NCI-H2171 (cell line): ENCODE results near the gene HABP4.
"Not testable (repeated sequence)": the region's sequence is repeated elsewhere in the genome, so short reads cannot be mapped to it uniquely, and the experiment has no call there.

Experiments
- DNase-seq: peaks from one replicate; lab custom pipeline; 2025; lab: John Stamatoyannopoulos, UW

The HABP4 gene

DNA sequence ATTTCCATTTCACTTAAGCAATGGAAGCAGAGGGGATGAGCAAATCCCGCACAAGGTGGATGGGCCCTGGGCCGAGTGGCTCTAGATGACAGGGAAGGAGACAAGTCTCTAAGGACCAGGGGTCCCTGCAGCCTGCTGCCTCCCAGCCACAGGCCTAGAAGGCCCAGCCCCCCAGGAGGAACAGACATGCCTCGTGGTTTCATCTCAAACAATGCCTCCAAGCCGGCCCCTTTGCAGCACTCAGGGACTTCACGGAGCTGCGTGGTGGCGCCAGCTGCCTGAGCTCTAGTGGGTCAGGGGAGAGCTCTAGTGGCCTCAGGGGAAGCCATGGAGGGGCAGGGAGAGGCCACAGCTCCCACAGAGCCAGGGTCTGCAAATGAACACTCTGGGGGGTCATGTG lies 48.8 kb downstream of the HABP4 start:
- no peak for DNase-seq

- DNase-seq: no peak
Measured at GRCh38 chr9:96499257-96499656, 49.3 kb downstream of the HABP4 start.

- DNase-seq: no peak
Measured at GRCh38 chr9:96500696-96501632, 51.0 kb downstream of the HABP4 start.

- DNase-seq: no peak
Measured at GRCh38 chr9:96501633-96502538, 51.9 kb downstream of the HABP4 start.

- no peak for DNase-seq
Measured at GRCh38 chr9:96502539-96503373, 52.8 kb downstream of the HABP4 start.

DNA sequence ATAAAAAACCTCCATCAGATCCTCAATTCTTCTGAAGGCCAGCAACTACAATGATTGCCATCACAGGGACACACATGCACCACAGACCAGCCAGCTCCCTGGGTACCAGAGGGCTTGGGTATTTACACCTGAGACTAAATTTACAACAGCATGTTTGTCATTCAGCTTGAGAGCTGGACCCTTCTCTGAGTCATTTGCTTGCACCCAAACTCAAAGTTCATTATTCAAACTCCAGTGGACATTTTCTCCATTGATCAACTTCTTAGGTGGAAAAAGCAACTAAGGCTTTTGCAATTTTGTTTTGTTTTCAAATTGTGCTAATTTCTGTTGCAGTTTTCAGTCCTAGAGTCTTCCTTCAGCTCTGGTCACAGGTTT lies 53.4 kb downstream of the HABP4 start:
- DNase-seq: not testable (repeated sequence)

- no peak for DNase-seq
Measured at GRCh38 chr9:96503918-96504317, 53.9 kb downstream of the HABP4 start.

DNA sequence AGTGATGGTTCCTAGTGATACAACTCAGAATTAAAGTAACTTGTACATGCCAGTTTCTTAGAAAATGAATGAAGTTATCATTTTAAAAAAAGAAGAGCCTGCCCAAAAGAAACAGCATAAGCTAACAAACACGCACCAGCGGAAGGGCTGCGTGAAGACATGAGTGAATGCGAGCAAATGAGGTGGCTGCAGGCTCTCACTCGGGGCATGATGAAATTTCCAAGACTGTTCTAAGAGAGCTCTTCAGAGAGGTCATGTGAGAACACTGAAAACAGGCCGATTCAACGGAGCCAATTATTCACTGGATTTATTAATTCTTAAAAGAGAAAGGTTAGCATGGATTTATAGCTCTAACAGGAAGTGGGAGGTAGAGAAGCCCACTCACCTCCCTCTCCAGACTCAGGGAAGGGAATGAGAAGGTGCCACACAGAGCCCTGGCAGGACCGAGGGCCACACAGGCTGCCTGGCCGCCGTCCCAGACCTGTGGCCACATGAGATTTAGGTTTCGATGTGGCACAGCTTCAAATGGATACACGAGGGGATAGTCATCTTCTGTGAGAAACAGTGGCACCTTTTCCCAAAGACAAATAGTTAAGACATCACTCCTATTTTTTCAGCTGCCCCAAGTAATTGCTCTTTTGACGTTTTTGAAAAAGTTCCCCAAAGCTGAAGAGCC lies 55.5 kb downstream of the HABP4 start:
- DNase-seq: no peak

DNA sequence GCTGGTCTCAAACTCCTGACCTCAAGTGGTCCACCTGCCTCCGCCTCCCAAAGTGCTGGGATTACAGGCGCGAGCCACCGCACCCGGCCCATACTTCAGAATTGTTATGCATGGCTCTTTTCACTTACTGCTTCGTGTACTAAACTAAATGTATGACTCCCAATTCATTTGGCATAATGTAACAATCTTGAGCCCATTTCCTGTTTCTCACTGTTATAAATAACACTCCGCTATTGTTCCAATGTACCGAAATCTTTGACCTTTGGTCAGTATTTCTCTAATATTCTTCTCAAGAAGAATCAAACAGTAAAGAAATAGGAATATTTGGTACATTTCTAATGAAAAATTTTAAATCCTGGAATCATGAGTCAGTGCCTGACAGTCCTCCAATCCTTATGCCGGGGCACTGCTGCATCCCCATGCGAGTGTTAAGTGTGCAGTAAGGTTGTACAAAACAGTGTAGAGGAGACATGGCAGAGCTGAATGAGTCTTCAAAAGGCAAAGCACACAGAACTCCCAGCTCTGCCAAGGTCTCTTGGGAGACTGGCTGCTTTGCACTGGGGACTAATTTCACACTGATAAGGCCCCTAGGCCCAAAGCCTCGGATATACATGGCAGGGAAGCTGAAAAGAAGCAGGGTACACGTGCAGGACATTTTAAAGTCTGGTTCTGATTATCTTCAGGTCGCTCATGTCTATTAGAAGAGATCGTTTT lies 58.4 kb downstream of the HABP4 start:
- no peak for DNase-seq

DNA sequence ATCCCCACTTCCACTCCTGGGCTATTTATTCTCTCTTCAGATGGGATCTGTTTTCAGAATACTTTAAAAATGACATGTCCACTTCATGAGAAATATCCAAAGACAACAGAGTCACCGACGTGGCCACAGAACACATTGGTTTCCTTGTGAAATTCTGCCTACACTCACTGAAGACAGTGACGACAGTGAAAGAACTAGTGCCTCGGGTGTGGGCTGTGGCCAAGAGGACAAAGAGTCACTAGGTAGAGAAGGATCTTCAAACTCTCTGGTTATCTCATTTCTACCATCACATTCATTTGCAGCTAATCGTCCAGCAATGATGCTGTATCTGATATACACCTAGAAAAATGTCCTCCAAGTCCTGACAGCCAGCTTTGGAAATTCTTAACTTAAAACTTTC lies 59.1 kb downstream of the HABP4 start:
- DNase-seq: no peak

GRCh38 chr9:96509848-96510247 lies 59.9 kb downstream of the HABP4 start:
- DNase-seq: no peak

GRCh38 chr9:96510258-96510657 lies 60.3 kb downstream of the HABP4 start:
- no peak for DNase-seq

DNA sequence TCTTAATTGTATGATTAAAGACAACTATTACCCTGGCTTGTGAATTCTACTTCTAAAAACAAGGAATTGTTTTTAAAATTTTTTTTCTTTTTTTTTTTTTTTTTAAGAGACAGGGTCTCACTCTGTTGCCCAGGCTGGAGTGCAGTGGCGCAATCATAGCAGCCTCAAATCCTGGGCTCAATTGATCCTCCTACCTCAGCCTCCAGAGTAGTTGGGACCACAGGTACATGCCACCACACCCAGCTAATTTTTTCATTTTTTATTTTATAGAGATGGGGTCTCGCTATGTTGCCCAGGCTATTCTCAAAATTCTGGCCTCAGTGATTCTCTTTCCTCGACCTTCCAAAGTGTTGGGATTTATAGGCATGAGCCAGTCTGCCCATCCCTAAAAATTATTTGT lies 62.3 kb downstream of the HABP4 start:
- no peak for DNase-seq

- DNase-seq: no peak
Measured at GRCh38 chr9:96513622-96514021, 63.7 kb downstream of the HABP4 start.

GRCh38 chr9:96514108-96514799 lies 64.3 kb downstream of the HABP4 start:
- DNase-seq: no peak

DNA sequence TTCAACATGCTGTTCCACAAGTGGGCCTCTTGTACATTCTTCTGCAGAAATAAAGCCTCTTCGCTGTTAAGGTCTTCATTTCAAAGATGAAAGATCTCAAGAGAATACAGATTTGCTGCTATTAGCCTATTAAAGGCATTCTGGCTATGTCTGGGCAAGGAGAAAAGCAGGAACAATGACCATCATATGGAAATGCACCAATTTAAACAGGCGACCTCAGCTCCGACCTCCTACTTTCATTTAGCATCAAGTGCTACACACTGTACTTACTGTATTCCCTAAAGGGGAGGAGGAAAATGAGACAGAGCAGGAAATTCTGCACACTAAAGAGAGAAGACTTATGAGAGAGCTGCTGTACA lies 64.8 kb downstream of the HABP4 start:
- no peak for DNase-seq

GRCh38 chr9:96515621-96516470 lies 65.9 kb downstream of the HABP4 start:
- no peak for DNase-seq

GRCh38 chr9:96519095-96519494 lies 69.1 kb downstream of the HABP4 start:
- no peak for DNase-seq

DNA sequence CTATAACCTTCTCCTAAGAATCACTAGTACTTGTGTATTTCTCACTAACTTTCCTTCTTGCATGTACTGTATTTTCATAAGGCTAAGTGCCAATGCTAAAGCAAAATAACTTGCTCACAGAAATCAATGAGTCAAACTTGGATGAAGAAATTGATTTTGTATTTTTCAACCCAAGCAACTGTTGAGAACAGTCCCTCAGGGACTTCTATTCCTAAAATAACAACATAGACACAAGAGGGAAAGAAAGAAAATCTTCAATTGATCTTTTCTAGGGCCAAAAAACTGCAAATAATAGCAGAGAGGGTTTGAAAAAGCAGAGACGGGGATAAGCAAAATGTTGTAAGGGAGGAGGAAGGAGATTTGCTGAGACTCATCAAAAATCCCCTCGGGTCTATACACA lies 69.8 kb downstream of the HABP4 start:
- DNase-seq: no peak
